ENCODE results near the gene POLRMT. TPM values are rescaled to one million over a fixed set of nuclear protein-coding genes. Genes with fewer than 3 reads are reported as not detected.

The POLRMT gene
- total and polyA plus RNA-seq, 2 experiments from 2014 or later = 38.7 to 60.7 TPM

GRCh38 chr19:601310-601709 lies 32.0 kb downstream of the POLRMT start:
- H3K4me3 ChIP-seq = no peak overlapping the region
- no peak for DNase-seq (ENCODE audit: low spot score)
- no peaks in the 10 kb centered on the region for H3K79me2 ChIP-seq
- 95% methylated on average over 27 of the region's 28 CpGs for WGBS (ENCODE audit: low lambda C conversion rate, missing lambda C conversion rate)
- no peaks in the 10 kb centered on the region for H3K4me1 ChIP-seq (ENCODE audit: insufficient read depth)
- no peaks in the 10 kb centered on the region for H4K20me1 ChIP-seq (ENCODE audit: insufficient read depth, poor library complexity, severe bottlenecking)
- H3K36me3 ChIP-seq (replicated peaks; ENCODE audit: insufficient read depth, low read depth) = no peaks in the 10 kb centered on the region
- H3K4me2 ChIP-seq = no peak overlapping the region
- no peaks in the 10 kb centered on the region for H3K9me2 ChIP-seq (replicated peaks; ENCODE audit: insufficient read depth)
- H3K27me3 ChIP-seq = no peaks in the 10 kb centered on the region
- H3K9me3 ChIP-seq (ENCODE audit: low read depth) = no peaks in the 10 kb centered on the region
- TF ChIP-seq EZH2phosphoT487 (IDR thresholded peaks at IDR 0.05; ENCODE audit: low read depth, severe bottlenecking, unreplicated experiment) = no peak
- no peak for TF ChIP-seq EZH2 (IDR thresholded peaks at IDR 0.05; ENCODE audit: borderline replicate concordance)
- no peak for TF ChIP-seq CTCF (IDR thresholded peaks at IDR 0.05; ENCODE audit: poor library complexity)
- H3K27ac ChIP-seq = no peak overlapping the region
- no peak overlapping the region for H2AFZ ChIP-seq

GRCh38 chr19:597406-598315 lies 35.7 kb downstream of the POLRMT start:
- Histone ChIP-seq H3K79me2 (no peaks in the 10 kb centered on the region), H3K27ac (no peak overlapping the region), H3K27me3 (peaks cover 4% of the 10 kb centered on the region), H3K4me3 (no peak overlapping the region), H3K4me2 (no peak overlapping the region), H2AFZ (no peak overlapping the region), H3K4me1 (ENCODE audit: insufficient read depth) (no peaks in the 10 kb centered on the region), H3K9me2 (replicated peaks; ENCODE audit: insufficient read depth) (no peaks in the 10 kb centered on the region), H3K9me3 (ENCODE audit: low read depth) (no peaks in the 10 kb centered on the region), H4K20me1 (ENCODE audit: insufficient read depth, poor library complexity, severe bottlenecking) (no peaks in the 10 kb centered on the region), H3K36me3 (replicated peaks; ENCODE audit: insufficient read depth, low read depth) (no peaks in the 10 kb centered on the region)
- DNase-seq (ENCODE audit: low spot score) = no peak
- TF ChIP-seq EZH2phosphoT487 (IDR thresholded peaks at IDR 0.05; ENCODE audit: low read depth, severe bottlenecking, unreplicated experiment) (no peak), EZH2 (IDR thresholded peaks at IDR 0.05; ENCODE audit: borderline replicate concordance) (no peak), CTCF (IDR thresholded peaks at IDR 0.05; ENCODE audit: poor library complexity) (no peak)
- WGBS (ENCODE audit: low lambda C conversion rate, missing lambda C conversion rate) = 82% methylated on average over 17 of the region's 18 CpGs

- Histone ChIP-seq H3K4me1 (ENCODE audit: insufficient read depth) (no peaks in the 10 kb centered on the region), H2AFZ (no peak overlapping the region), H3K9me2 (replicated peaks; ENCODE audit: insufficient read depth) (no peaks in the 10 kb centered on the region), H3K4me2 (no peak overlapping the region), H3K79me2 (no peaks in the 10 kb centered on the region), H3K27ac (no peak overlapping the region), H3K36me3 (replicated peaks; ENCODE audit: insufficient read depth, low read depth) (no peaks in the 10 kb centered on the region), H3K27me3 (peaks cover 12% of the 10 kb centered on the region), H4K20me1 (ENCODE audit: insufficient read depth, poor library complexity, severe bottlenecking) (no peaks in the 10 kb centered on the region), H3K9me3 (ENCODE audit: low read depth) (no peaks in the 10 kb centered on the region), H3K4me3 (no peak overlapping the region)
- WGBS (ENCODE audit: low lambda C conversion rate, missing lambda C conversion rate) = 95% methylated on average over 14 of the region's 16 CpGs
- DNase-seq (ENCODE audit: low spot score) = no peak
- TF ChIP-seq EZH2 (IDR thresholded peaks at IDR 0.05; ENCODE audit: borderline replicate concordance) (no peak), CTCF (IDR thresholded peaks at IDR 0.05; ENCODE audit: poor library complexity) (no peak), EZH2phosphoT487 (IDR thresholded peaks at IDR 0.05; ENCODE audit: low read depth, severe bottlenecking, unreplicated experiment) (no peak)
Observed at GRCh38 chr19:596263-596655, 37.1 kb downstream of the POLRMT start.

Data from hepatocyte (in vitro differentiated cells).